CD4-positive, alpha-beta T cell (primary cell): Measurements from ENCODE around the gene TSPYL1. TPM values are rescaled to one million over a fixed set of nuclear protein-coding genes. Genes with fewer than 3 reads are reported as not detected.

Experiments used
- ATAC-seq: fragments of 200-7000 bp; cut with Tn5 transposase; one replicate; pipeline ENCODE4 v1.10.0; 2022; ENCODE audit warnings: mild to moderate bottlenecking; ENCODE audit not compliant: poor library complexity
- CTCF ChIA-PET: fragments of 350-600 bp; sonication (Branson Sonifier 250); formaldehyde crosslinking; loops from one replicate; lab custom pipeline; 2021; ENCODE audit warnings: antibody characterized with exemption, inconsistent platforms; lab: Charles Lee
- POLR2A ChIA-PET: fragments of 350-600 bp; sonication (Branson Sonifier 250); formaldehyde crosslinking; loops from one replicate; lab custom pipeline; 2021; ENCODE audit warnings: antibody characterized with exemption, inconsistent platforms; lab: Charles Lee
- DNase-seq, 14 experiments: peaks; one replicate each; pipeline ENCODE4 v3.0.0-alpha.2; 2013 to 2020; ENCODE audit warnings: mixed read lengths in 2 of 14
- H3K27ac ChIP-seq, 2 donors: one replicate each; pipeline versions ENCODE4 v1.5.1 to v1.7.0; 2013; ENCODE audit warnings: low read length in 2 of 2, low read depth in 1 of 2, mild to moderate bottlenecking in 1 of 2
- H3K27me3 ChIP-seq, 2 experiments: 1 replicate in 1 of 2; 2 replicates in 1 of 2; pipeline versions ENCODE4 v1.6.1 to v1.7.0; 2013; ENCODE audit warnings: low read length in 2 of 2, control low read depth in 1 of 2, mild to moderate bottlenecking in 1 of 2, moderate library complexity in 1 of 2; ENCODE audit not compliant: insufficient read depth in 2 of 2, control insufficient read depth in 1 of 2
- H3K36me3 ChIP-seq: one replicate; pipeline ENCODE4 v1.6.1; 2013; ENCODE audit warnings: low read length, control low read depth; ENCODE audit not compliant: insufficient read depth
- H3K4me1 ChIP-seq: one replicate; pipeline ENCODE4 v1.6.1; 2013; ENCODE audit warnings: low read length, control low read depth; ENCODE audit not compliant: insufficient read depth
- H3K4me3 ChIP-seq: one replicate; pipeline ENCODE4 v1.5.1; 2013; ENCODE audit warnings: mild to moderate bottlenecking, low read length, moderate library complexity
- H3K9me3 ChIP-seq, 2 experiments: 1 replicate in 1 of 2; 2 replicates in 1 of 2; pipeline versions ENCODE4 v1.6.1 to v1.7.0; 2013; ENCODE audit warnings: low read length in 2 of 2, mild to moderate bottlenecking in 2 of 2, control low read depth in 1 of 2, moderate library complexity in 1 of 2; ENCODE audit not compliant: control insufficient read depth in 1 of 2, insufficient read depth in 1 of 2
- H3K27ac Mint-ChIP-seq: one replicate; pipeline ENCODE4 v1.8.0; 2020; ENCODE audit warnings: mixed read lengths
- H3K27me3 Mint-ChIP-seq: one replicate; pipeline ENCODE4 v1.8.0; 2021; ENCODE audit warnings: mixed read lengths
- H3K36me3 Mint-ChIP-seq: one replicate; pipeline ENCODE4 v1.8.0; 2021; ENCODE audit warnings: low read depth, mixed read lengths
- H3K4me1 Mint-ChIP-seq: one replicate; pipeline ENCODE4 v1.8.0; 2021; ENCODE audit warnings: low read depth, mixed read lengths
- H3K4me3 Mint-ChIP-seq: one replicate; pipeline ENCODE4 v1.8.0; 2020; ENCODE audit warnings: mild to moderate bottlenecking, mixed read lengths
- H3K9me3 Mint-ChIP-seq: one replicate; pipeline ENCODE4 v1.8.0; 2020; ENCODE audit warnings: mixed read lengths
- CTCF ChIP-seq: fragments of 200-600 bp; IDR thresholded peaks from one replicate; pipeline ENCODE4 v1.8.0; 2022; ENCODE audit warnings: antibody characterized with exemption, mild to moderate bottlenecking
- intact Hi-C, 2 experiments: fragments of 100-400 bp; cut with DNase I in 1 of 2; cut with micrococcal nuclease in 1 of 2; formaldehyde crosslinking; loops; one replicate each; pipeline versions ENCODE4 v1.15.1 to v1.9.0; 2023 to 2025; cut with DNase I, micrococcal nuclease
- total RNA-seq, 174 experiments: library from RNA in 2 of 174; stranded (reverse) in 2 of 174; gene quantifications; one replicate each; pipeline ENCODE4 v1.2.3 and lab custom pipeline; 2021 to 2026

Gene TSPYL1
- total RNA-seq, 2 experiments from 2014 or later: 225 to 226 TPM

- peak overlapping the region; percentile 34 for H3K27ac Mint-ChIP-seq
Observed at GRCh38 chr6:116247285-116247684, 32.4 kb downstream of the TSPYL1 start.

GRCh38 chr6:116246089-116246488 lies 33.6 kb downstream of the TSPYL1 start:
- no peak overlapping the region for H3K27ac ChIP-seq
- ATAC-seq (no peak), DNase-seq (no peak)
- Mint-ChIP-seq H3K9me3 (no peaks in the 10 kb centered on the region), H3K36me3 (peaks cover 18% of the 10 kb centered on the region), H3K4me3 (no peak overlapping the region), H3K27ac (no peak overlapping the region), H3K4me1 (peaks cover 14% of the 10 kb centered on the region), H3K27me3 (no peaks in the 10 kb centered on the region)
- POLR2A ChIA-PET: interaction anchor here (1.4 kb wide), 1 partner anchor 8 kb away, joined by 4 read pairs; the partner anchor contains the start of gene TSPYL4
- no peak for TF ChIP-seq CTCF
- no peaks in the 10 kb centered on the region for H3K9me3 ChIP-seq
- peaks cover 7% of the 10 kb centered on the region for H3K4me1 ChIP-seq
- no peaks in the 10 kb centered on the region for H3K27me3 ChIP-seq
- CTCF ChIA-PET: interaction anchor here (1.4 kb wide), 1 partner anchor 22 kb away, joined by 7 read pairs; no protein-coding TSS in a partner anchor
- no peak overlapping the region for H3K4me3 ChIP-seq
- intact Hi-C loops: no loop called here
- H3K36me3 ChIP-seq: no peaks in the 10 kb centered on the region

More at GRCh38 chr6:116247285-116247684, 32.4 kb downstream of the TSPYL1 start:
- no peak for TF ChIP-seq CTCF
- CTCF ChIA-PET: interaction anchor here (1.0 kb wide), 1 partner anchor 21 kb away, joined by 5 read pairs; no protein-coding TSS in a partner anchor
- H3K9me3 Mint-ChIP-seq: no peaks in the 10 kb centered on the region
- POLR2A ChIA-PET: no interaction called here
- intact Hi-C loops: no loop called here
- Histone ChIP-seq H3K27ac (no peak overlapping the region), H3K4me1 (peaks cover 19% of the 10 kb centered on the region), H3K36me3 (no peaks in the 10 kb centered on the region), H3K9me3 (no peaks in the 10 kb centered on the region), H3K4me3 (no peak overlapping the region), H3K27me3 (no peaks in the 10 kb centered on the region)
- DNase-seq (no peak), ATAC-seq (no peak)
- peaks cover 18% of the 10 kb centered on the region for H3K36me3 Mint-ChIP-seq
- peaks cover 14% of the 10 kb centered on the region for H3K4me1 Mint-ChIP-seq
- no peak overlapping the region for H3K4me3 Mint-ChIP-seq
- H3K27me3 Mint-ChIP-seq: no peaks in the 10 kb centered on the region

- Mint-ChIP-seq H3K27ac (no peak overlapping the region), H3K27me3 (no peaks in the 10 kb centered on the region), H3K4me1 (peaks cover 14% of the 10 kb centered on the region), H3K4me3 (no peak overlapping the region), H3K36me3 (peaks cover 29% of the 10 kb centered on the region), H3K9me3 (no peaks in the 10 kb centered on the region)
- ATAC-seq (no peak), DNase-seq (no peak)
- H3K27me3 ChIP-seq: no peaks in the 10 kb centered on the region
- H3K4me1 ChIP-seq: no peaks in the 10 kb centered on the region
- intact Hi-C loops: no loop called here
- no peak overlapping the region for H3K27ac ChIP-seq
- TF ChIP-seq CTCF: no peak
- POLR2A ChIA-PET: no interaction called here
- CTCF ChIA-PET: no interaction called here
- H3K36me3 ChIP-seq: peaks cover 5% of the 10 kb centered on the region
- no peaks in the 10 kb centered on the region for H3K9me3 ChIP-seq
- no peak overlapping the region for H3K4me3 ChIP-seq
Observed at GRCh38 chr6:116244284-116244683, 35.4 kb downstream of the TSPYL1 start.
